HUES6 (cell line): ENCODE measurements around the gene PPP1R14B.

ENCODE experiments used
- H3K27ac ChIP-seq: 2 replicates; pipeline ENCODE4 v1.7.0; 2013; ENCODE audit warnings: low read depth, mild to moderate bottlenecking, low read length, inconsistent platforms
- H3K27me3 ChIP-seq: 2 replicates; pipeline ENCODE4 v1.6.1; 2013; ENCODE audit warnings: low read length; ENCODE audit not compliant: control insufficient read depth, insufficient read depth
- H3K36me3 ChIP-seq: 2 replicates; pipeline ENCODE4 v1.6.1; 2013; ENCODE audit warnings: low read length; ENCODE audit not compliant: control insufficient read depth, insufficient read depth
- H3K4me1 ChIP-seq: 2 replicates; pipeline ENCODE4 v1.6.1; 2013; ENCODE audit warnings: low read length; ENCODE audit not compliant: control insufficient read depth, insufficient read depth
- H3K4me3 ChIP-seq: 2 replicates; pipeline ENCODE4 v1.5.1; 2013; ENCODE audit warnings: low read depth, low read length
- H3K9ac ChIP-seq: one replicate; pipeline ENCODE4 v1.6.1; 2013; ENCODE audit warnings: mild to moderate bottlenecking, low read length
- H3K9me3 ChIP-seq: 2 replicates; pipeline ENCODE4 v1.6.1; 2013; ENCODE audit warnings: low read depth, low read length; ENCODE audit not compliant: control insufficient read depth, insufficient read depth

The PPP1R14B gene

GRCh38 chr11:64218628-64219353 is 28.0 kb downstream of the PPP1R14B start:
- no peak overlapping the region for H3K9ac ChIP-seq
- H3K9me3 ChIP-seq, result no peaks in the 10 kb centered on the region
- H3K4me3 ChIP-seq, result no peak overlapping the region
- H3K36me3 ChIP-seq, result peaks cover 37% of the 10 kb centered on the region
- H3K27ac ChIP-seq, result no peak overlapping the region
- no peaks in the 10 kb centered on the region for H3K4me1 ChIP-seq
- H3K27me3 ChIP-seq, result no peaks in the 10 kb centered on the region

GRCh38 chr11:64216879-64217278 is 29.9 kb downstream of the PPP1R14B start:
- H3K27me3 ChIP-seq, result no peaks in the 10 kb centered on the region
- H3K9me3 ChIP-seq, result no peaks in the 10 kb centered on the region
- peaks cover 33% of the 10 kb centered on the region for H3K36me3 ChIP-seq
- H3K27ac ChIP-seq, result no peak overlapping the region
- H3K9ac ChIP-seq, result no peak overlapping the region
- H3K4me3 ChIP-seq, result no peak overlapping the region
- no peaks in the 10 kb centered on the region for H3K4me1 ChIP-seq

- Histone ChIP-seq H3K4me1 (peaks cover 8% of the 10 kb centered on the region; the same call in 1 of the 2 replicates), H3K27ac (no peak overlapping the region), H3K9me3 (no peaks in the 10 kb centered on the region), H3K9ac (no peak overlapping the region), H3K4me3 (no peak overlapping the region), H3K27me3 (no peaks in the 10 kb centered on the region), H3K36me3 (peaks cover 50% of the 10 kb centered on the region)
Observed at GRCh38 chr11:64211181-64211872, 35.4 kb downstream of the PPP1R14B start.

- Histone ChIP-seq H3K36me3 (peaks cover 59% of the 10 kb centered on the region), H3K4me1 (peaks cover 8% of the 10 kb centered on the region; the same call in 1 of the 2 replicates), H3K27me3 (no peaks in the 10 kb centered on the region), H3K9ac (no peak overlapping the region), H3K9me3 (no peaks in the 10 kb centered on the region), H3K4me3 (no peak overlapping the region), H3K27ac (no peak overlapping the region)
Observed at GRCh38 chr11:64210301-64211020, 36.3 kb downstream of the PPP1R14B start.

- no peak overlapping the region for H3K27ac ChIP-seq
Observed at GRCh38 chr11:64209563-64209843, 37.2 kb downstream of the PPP1R14B start.

GRCh38 chr11:64208796-64209562 is 37.8 kb downstream of the PPP1R14B start:
- Histone ChIP-seq H3K36me3 (peaks cover 66% of the 10 kb centered on the region), H3K9me3 (no peaks in the 10 kb centered on the region), H3K9ac (no peak overlapping the region), H3K27ac (no peak overlapping the region), H3K27me3 (no peaks in the 10 kb centered on the region), H3K4me1 (peaks cover 8% of the 10 kb centered on the region; the same call in 1 of the 2 replicates), H3K4me3 (no peak overlapping the region)

More at GRCh38 chr11:64209563-64209843, 37.2 kb downstream of the PPP1R14B start:
- Histone ChIP-seq H3K27me3 (no peaks in the 10 kb centered on the region), H3K9me3 (no peaks in the 10 kb centered on the region), H3K36me3 (peaks cover 61% of the 10 kb centered on the region), H3K4me1 (peaks cover 8% of the 10 kb centered on the region; the same call in 1 of the 2 replicates), H3K9ac (no peak overlapping the region), H3K4me3 (no peak overlapping the region)

GRCh38 chr11:64208086-64208795 is 38.5 kb downstream of the PPP1R14B start:
- H3K27me3 ChIP-seq, result no peaks in the 10 kb centered on the region
- no peak overlapping the region for H3K9ac ChIP-seq
- H3K27ac ChIP-seq, result no peak overlapping the region
- H3K36me3 ChIP-seq, result peaks cover 73% of the 10 kb centered on the region
- no peaks in the 10 kb centered on the region for H3K9me3 ChIP-seq
- no peak overlapping the region for H3K4me3 ChIP-seq
- peaks cover 8% of the 10 kb centered on the region; the same call in 1 of the 2 replicates for H3K4me1 ChIP-seq

- H3K9me3 ChIP-seq, result no peaks in the 10 kb centered on the region
- peaks cover 79% of the 10 kb centered on the region for H3K36me3 ChIP-seq
- H3K27ac ChIP-seq, result no peak overlapping the region; the same call in 1 of the 2 replicates
- H3K9ac ChIP-seq, result peak overlapping the region; percentile 46
- no peak overlapping the region for H3K4me3 ChIP-seq
- H3K4me1 ChIP-seq, result peaks cover 8% of the 10 kb centered on the region; the same call in 1 of the 2 replicates
- H3K27me3 ChIP-seq, result no peaks in the 10 kb centered on the region
Observed at GRCh38 chr11:64207256-64208085, 39.3 kb downstream of the PPP1R14B start.

- Histone ChIP-seq H3K4me3 (no peak within 1 kb of the TSS), H3K27me3 (no peaks in the 10 kb centered on the region), H3K9ac (peak within 1 kb of the TSS; percentile 46), H3K36me3 (peaks cover 78% of the 10 kb centered on the region), H3K9me3 (no peaks in the 10 kb centered on the region), H3K4me1 (peaks cover 8% of the 10 kb centered on the region; the same call in 1 of the 2 replicates), H3K27ac (no peak within 1 kb of the TSS; the same call in none of the 2 replicates)
Observed at GRCh38 chr11:64206457-64207255, 40.1 kb downstream of the PPP1R14B start, which contains the start of gene FERMT3. TSS of gene FERMT3 (plus strand) at chr11:64206721. CDS start at chr11:64207365, 644 bp downstream.
